ENCODE measurements around the gene LNX2. TPM values are rescaled to one million over a fixed set of nuclear protein-coding genes. Genes with fewer than 3 reads are reported as not detected.
"Not testable (repeated sequence)": the region's sequence is repeated elsewhere in the genome, so short reads cannot be mapped to it uniquely, and the experiment has no call there.

Gene LNX2
- total and polyA plus RNA-seq, 2 donors from 2014 or later: 5.6 to 13.8 TPM

DNA sequence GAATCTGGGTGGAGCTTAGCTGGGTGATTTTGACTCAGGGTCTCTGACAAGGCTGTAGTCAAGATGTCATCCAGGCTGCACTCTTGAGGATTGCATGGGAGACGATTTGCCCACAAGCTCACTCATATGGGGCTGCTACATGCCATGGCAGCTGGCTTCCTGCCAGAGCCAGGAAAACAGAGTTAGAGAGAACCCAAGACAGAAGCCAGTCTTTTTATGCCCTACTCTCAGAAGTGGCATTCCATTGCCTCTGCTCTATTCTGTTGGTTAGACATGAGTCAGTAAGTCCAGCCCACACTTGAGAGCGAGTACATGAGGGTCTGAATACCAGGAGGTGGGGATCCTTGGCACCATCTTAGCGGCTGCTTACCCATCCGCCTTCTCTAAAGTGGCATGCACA lies 10.8 kb upstream of the LNX2 start:
- DNase-seq (no peak), FAIRE-seq (no peak)
- no peak overlapping the region for H3K27ac ChIP-seq (ENCODE audit: low read depth in 2 of 2, low read length in 2 of 2)

DNA sequence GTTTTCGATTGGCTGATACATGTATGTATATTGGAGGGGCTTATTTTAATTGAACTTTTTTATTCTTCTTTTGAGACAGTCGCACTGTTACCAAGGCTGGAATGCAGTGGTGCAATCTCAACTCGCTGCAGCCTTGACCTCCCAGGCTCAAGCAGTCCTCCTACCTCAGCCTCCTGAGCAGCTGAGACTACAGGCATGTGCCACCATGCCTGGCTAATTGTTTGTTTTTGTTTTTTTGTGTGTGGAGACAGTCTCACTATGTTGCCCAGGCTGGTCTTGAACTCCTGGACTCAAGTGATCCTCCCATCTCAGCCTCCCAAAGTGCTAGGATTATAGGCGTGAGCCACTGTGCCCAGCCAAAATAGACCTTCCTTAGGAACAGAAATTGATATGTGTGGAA lies 8.4 kb upstream of the LNX2 start:
- intact Hi-C loops (cut with DNase I); H3K9ac ChIP-seq (ENCODE audit: low read length in 3 of 3); FAIRE-seq; DNase-seq; H3K4me1 ChIP-seq (ENCODE audit: control insufficient read depth in 2 of 3, insufficient read depth in 2 of 3, low read depth in 1 of 3, low read length in 3 of 3); H3K27me3 ChIP-seq (ENCODE audit: control insufficient read depth, insufficient read depth, low read length); H3K9me3 ChIP-seq (ENCODE audit: control insufficient read depth in 2 of 3, insufficient read depth in 1 of 3, low read length in 3 of 3); H3K27ac ChIP-seq (ENCODE audit: low read depth in 2 of 2, low read length in 2 of 2); H3K36me3 ChIP-seq (ENCODE audit: control insufficient read depth in 2 of 3, insufficient read depth in 3 of 3, low read length in 3 of 3); H3K4me3 ChIP-seq (ENCODE audit: low read length in 3 of 3): not testable (repeated sequence)

More for the DNA sequence above, 10.8 kb upstream of the LNX2 start:
- no peaks in the 10 kb centered on the region for H3K36me3 ChIP-seq (ENCODE audit: control insufficient read depth in 2 of 3, insufficient read depth in 3 of 3, low read length in 3 of 3)
- peaks cover 0 to 5% (median 4%) of the 10 kb centered on the region in 3 donors for H3K4me1 ChIP-seq (ENCODE audit: control insufficient read depth in 2 of 3, insufficient read depth in 2 of 3, low read depth in 1 of 3, low read length in 3 of 3)
- no peak overlapping the region for H3K4me3 ChIP-seq (ENCODE audit: low read length in 3 of 3)
- H3K27me3 ChIP-seq (ENCODE audit: control insufficient read depth, insufficient read depth, low read length): no peaks in the 10 kb centered on the region
- intact Hi-C loops (cut with DNase I): no loop called here
- TF ChIP-seq, protein P1, sequence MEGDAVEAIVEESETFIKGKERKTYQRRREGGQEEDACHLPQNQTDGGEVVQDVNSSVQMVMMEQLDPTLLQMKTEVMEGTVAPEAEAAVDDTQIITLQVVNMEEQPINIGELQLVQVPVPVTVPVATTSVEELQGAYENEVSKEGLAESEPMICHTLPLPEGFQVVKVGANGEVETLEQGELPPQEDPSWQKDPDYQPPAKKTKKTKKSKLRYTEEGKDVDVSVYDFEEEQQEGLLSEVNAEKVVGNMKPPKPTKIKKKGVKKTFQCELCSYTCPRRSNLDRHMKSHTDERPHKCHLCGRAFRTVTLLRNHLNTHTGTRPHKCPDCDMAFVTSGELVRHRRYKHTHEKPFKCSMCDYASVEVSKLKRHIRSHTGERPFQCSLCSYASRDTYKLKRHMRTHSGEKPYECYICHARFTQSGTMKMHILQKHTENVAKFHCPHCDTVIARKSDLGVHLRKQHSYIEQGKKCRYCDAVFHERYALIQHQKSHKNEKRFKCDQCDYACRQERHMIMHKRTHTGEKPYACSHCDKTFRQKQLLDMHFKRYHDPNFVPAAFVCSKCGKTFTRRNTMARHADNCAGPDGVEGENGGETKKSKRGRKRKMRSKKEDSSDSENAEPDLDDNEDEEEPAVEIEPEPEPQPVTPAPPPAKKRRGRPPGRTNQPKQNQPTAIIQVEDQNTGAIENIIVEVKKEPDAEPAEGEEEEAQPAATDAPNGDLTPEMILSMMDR (IDR thresholded peaks at IDR 0.05; ENCODE audit: borderline replicate concordance, extremely low read depth, insufficient read depth): no peak
- no peak overlapping the region for H3K9ac ChIP-seq (ENCODE audit: low read length in 3 of 3)
- no peaks in the 10 kb centered on the region for H3K9me3 ChIP-seq (ENCODE audit: control insufficient read depth in 2 of 3, insufficient read depth in 1 of 3, low read length in 3 of 3)

DNA sequence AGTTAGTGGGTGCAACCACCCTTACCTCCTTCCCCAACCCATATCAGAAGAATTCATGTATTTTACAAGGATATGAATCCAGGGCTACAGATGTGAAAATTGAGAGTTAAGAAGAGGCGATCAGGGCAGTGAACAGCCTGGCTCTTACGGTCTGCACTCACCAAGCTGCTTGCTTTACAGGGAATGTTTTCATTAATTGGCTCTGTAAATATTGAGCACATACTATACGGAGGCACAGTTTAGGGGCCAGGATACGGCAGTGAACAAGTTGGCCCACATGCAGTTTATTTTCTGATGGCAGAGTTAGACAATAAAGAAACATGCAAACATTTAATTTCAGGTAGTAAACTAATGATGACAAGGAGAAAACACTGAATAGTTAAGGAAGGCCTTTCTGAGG lies 7.8 kb upstream of the LNX2 start:
- FAIRE-seq: no peak

GRCh38 chr13:27627380-27627779 lies 7.1 kb upstream of the LNX2 start:
- Histone ChIP-seq H3K27me3 (ENCODE audit: control insufficient read depth, insufficient read depth, low read length) (no peaks in the 10 kb centered on the region), H3K36me3 (ENCODE audit: control insufficient read depth in 2 of 3, insufficient read depth in 3 of 3, low read length in 3 of 3) (peaks cover 0 to 4% (median 3%) of the 10 kb centered on the region in 3 donors), H3K9ac (ENCODE audit: low read length in 3 of 3) (no peak overlapping the region), H3K4me1 (ENCODE audit: control insufficient read depth in 2 of 3, insufficient read depth in 2 of 3, low read depth in 1 of 3, low read length in 3 of 3) (peaks cover 0 to 12% (median 0%) of the 10 kb centered on the region in 3 donors), H3K4me3 (ENCODE audit: low read length in 3 of 3) (no peak overlapping the region), H3K9me3 (ENCODE audit: control insufficient read depth in 2 of 3, insufficient read depth in 1 of 3, low read length in 3 of 3) (no peaks in the 10 kb centered on the region), H3K27ac (ENCODE audit: low read depth in 2 of 2, low read length in 2 of 2) (no peak overlapping the region)
- no peak for FAIRE-seq
- TF ChIP-seq, protein P1 (IDR thresholded peaks at IDR 0.05; ENCODE audit: borderline replicate concordance, extremely low read depth, insufficient read depth): no peak
- intact Hi-C loops (cut with DNase I): no loop called here
- DNase-seq: no peak

More for the DNA sequence above, 7.8 kb upstream of the LNX2 start:
- H3K27ac ChIP-seq (ENCODE audit: low read depth in 2 of 2, low read length in 2 of 2): no peak overlapping the region
- H3K9me3 ChIP-seq (ENCODE audit: control insufficient read depth in 2 of 3, insufficient read depth in 1 of 3, low read length in 3 of 3): no peaks in the 10 kb centered on the region
- intact Hi-C loops (cut with DNase I): no loop called here
- H3K4me1 ChIP-seq (ENCODE audit: control insufficient read depth in 2 of 3, insufficient read depth in 2 of 3, low read depth in 1 of 3, low read length in 3 of 3): peaks cover 0 to 10% (median under 1%) of the 10 kb centered on the region in 3 donors
- H3K27me3 ChIP-seq (ENCODE audit: control insufficient read depth, insufficient read depth, low read length): no peaks in the 10 kb centered on the region
- TF ChIP-seq, protein P1 (IDR thresholded peaks at IDR 0.05; ENCODE audit: borderline replicate concordance, extremely low read depth, insufficient read depth): no peak
- H3K9ac ChIP-seq (ENCODE audit: low read length in 3 of 3): no peak overlapping the region
- no peak overlapping the region for H3K4me3 ChIP-seq (ENCODE audit: low read length in 3 of 3)
- DNase-seq: no peak
- H3K36me3 ChIP-seq (ENCODE audit: control insufficient read depth in 2 of 3, insufficient read depth in 3 of 3, low read length in 3 of 3): peaks cover 0 to 3% (median 1%) of the 10 kb centered on the region in 3 donors

All from kidney (tissue), 14 donors.